ENCODE measurements around the gene TRIM56. TPM values are rescaled to one million over a fixed set of nuclear protein-coding genes. Genes with fewer than 3 reads are reported as not detected.

TRIM56 gene
- total and polyA plus RNA-seq, 2 of the 13 experiments (the other 11 are each of a cell fraction or from before 2014, with no cell fraction given): 3.2 to 7.1 TPM

DNA sequence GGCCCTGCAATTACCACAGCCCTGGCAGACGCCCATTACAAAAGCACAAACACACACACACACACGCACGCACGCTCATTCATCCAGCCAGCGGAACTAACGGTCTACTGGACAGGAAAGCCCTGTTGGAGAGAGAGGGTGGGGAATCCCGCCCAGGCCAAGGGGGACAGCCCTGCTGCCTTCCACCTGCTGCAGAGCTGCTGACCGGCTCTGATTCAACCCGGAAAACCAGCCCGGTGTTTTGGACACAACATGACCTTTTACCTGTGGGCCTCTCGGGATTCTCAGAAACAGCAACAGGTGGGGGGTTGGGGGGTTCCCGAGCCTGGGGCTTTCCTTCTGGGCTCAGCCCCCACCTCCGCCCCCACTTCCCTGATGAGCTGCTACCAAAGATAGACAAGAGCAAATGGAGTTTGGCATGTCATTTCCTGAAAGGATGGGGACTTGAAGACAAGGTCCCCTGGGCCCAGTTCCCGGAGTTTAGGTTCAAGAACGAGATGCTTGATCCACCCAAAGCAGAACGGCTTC lies 23.1 kb downstream of the TRIM56 start (continued):
- TF ChIP-seq AFF4 (CRISPR knock-in tag; IDR thresholded peaks at IDR 0.05) (no peak), THRA (CRISPR knock-in tag; IDR thresholded peaks at IDR 0.05; ENCODE audit: borderline replicate concordance) (no peak; the same call in 1 of the 2 replicates), U2AF1 (optimal IDR thresholded peaks at IDR 0.05; ENCODE audit: low read depth, low read length) (no peak), KMT2A (CRISPR knock-in tag; IDR thresholded peaks at IDR 0.05) (no peak), TMF1 (CRISPR knock-in tag; IDR thresholded peaks at IDR 0.05; ENCODE audit: low read depth) (no peak), MYNN (CRISPR knock-in tag; IDR thresholded peaks at IDR 0.05; ENCODE audit: low read depth) (no peak), ESRRA (CRISPR knock-in tag; IDR thresholded peaks at IDR 0.05; ENCODE audit: low read depth) (no peak; the same call in 1 of the 2 replicates), ZKSCAN5 (CRISPR knock-in tag; IDR thresholded peaks at IDR 0.05) (no peak), ZNF816 (CRISPR knock-in tag; IDR thresholded peaks at IDR 0.05; ENCODE audit: borderline replicate concordance) (peak; percentile 45; the same call in 1 of the 2 replicates), ZNF891 (CRISPR knock-in tag; IDR thresholded peaks at IDR 0.05) (no peak), ZSCAN31 (CRISPR knock-in tag; IDR thresholded peaks at IDR 0.05; ENCODE audit: low read depth) (no peak), KAT8 (CRISPR knock-in tag; IDR thresholded peaks at IDR 0.05) (0 out of 2 replicates have a peak, but pooled peaks have one; percentile 25), PRMT3 (CRISPR knock-in tag; IDR thresholded peaks at IDR 0.05; ENCODE audit: borderline replicate concordance, low read depth) (no peak), PAX8 (CRISPR knock-in tag; IDR thresholded peaks at IDR 0.05; ENCODE audit: borderline replicate concordance) (no peak), REXO4 (CRISPR knock-in tag; IDR thresholded peaks at IDR 0.05; ENCODE audit: borderline replicate concordance) (no peak), BHLHE40 (IDR thresholded peaks at IDR 0.05; ENCODE audit: low read length) (no peak), SMAD3 (CRISPR knock-in tag; IDR thresholded peaks at IDR 0.05) (no peak), MLLT10 (CRISPR knock-in tag; IDR thresholded peaks at IDR 0.05) (no peak)
- TF ChIP-seq, protein P1, sequence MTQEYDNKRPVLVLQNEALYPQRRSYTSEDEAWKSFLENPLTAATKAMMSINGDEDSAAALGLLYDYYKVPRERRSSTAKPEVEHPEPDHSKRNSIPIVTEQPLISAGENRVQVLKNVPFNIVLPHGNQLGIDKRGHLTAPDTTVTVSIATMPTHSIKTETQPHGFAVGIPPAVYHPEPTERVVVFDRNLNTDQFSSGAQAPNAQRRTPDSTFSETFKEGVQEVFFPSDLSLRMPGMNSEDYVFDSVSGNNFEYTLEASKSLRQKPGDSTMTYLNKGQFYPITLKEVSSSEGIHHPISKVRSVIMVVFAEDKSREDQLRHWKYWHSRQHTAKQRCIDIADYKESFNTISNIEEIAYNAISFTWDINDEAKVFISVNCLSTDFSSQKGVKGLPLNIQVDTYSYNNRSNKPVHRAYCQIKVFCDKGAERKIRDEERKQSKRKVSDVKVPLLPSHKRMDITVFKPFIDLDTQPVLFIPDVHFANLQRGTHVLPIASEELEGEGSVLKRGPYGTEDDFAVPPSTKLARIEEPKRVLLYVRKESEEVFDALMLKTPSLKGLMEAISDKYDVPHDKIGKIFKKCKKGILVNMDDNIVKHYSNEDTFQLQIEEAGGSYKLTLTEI (CRISPR knock-in tag; conservative IDR thresholded peaks at IDR 0.05): no peak
- TF ChIP-seq, protein P2, sequence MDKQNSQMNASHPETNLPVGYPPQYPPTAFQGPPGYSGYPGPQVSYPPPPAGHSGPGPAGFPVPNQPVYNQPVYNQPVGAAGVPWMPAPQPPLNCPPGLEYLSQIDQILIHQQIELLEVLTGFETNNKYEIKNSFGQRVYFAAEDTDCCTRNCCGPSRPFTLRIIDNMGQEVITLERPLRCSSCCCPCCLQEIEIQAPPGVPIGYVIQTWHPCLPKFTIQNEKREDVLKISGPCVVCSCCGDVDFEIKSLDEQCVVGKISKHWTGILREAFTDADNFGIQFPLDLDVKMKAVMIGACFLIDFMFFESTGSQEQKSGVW (CRISPR knock-in tag; IDR thresholded peaks at IDR 0.05; ENCODE audit: borderline replicate concordance): no peak
